Activated CD4-positive, CD25-positive, alpha-beta regulatory T cell treated with anti-CD3 and anti-CD28 coated beads, Interleukin-2, amount 50 U/mL, for 16 hours (primary cell): ENCODE measurements around the gene GSTO1.

ENCODE experiments used
- DNase-seq: peaks from one replicate; pipeline ENCODE4 v3.0.0-alpha.2; 2020; ENCODE audit warnings: low read depth, low spot score

Gene GSTO1

DNA sequence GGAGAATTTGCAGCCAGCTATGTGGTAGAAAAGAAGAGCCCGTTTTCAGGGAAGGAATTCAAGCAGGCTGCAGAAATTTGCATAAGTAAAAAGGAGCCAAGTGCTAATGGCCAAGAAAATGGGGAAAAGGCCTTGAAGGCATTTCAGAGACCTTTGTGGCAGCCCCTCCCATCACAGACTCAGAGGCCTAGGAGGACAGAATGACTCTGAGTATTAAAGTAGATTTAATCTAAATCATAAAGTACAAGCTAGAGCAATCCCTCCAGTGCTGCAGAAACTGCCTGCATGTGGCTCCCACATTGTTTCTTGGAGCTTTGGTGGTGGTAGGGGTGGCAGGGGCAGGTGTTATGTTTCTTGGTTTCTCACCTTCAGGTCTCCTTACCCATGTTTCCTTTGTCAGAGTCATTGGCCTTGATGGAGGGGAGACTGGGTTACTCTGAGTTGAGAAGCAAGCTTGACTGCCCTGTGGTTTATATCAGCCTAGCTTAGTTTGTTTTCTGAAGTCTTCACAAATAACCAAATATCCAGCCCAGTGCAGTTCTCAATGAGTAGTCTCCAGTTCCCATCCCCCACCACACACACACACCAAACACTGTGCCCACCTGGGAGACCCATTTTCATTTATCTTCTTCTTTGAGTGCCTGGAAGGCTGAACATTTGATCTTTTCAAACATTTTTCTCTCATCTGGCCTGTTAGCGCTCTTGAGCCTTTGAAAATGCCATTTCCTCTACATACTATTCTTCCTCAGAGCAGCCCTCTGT, 49.1 kb downstream of the GSTO1 start:
- no peak for DNase-seq

DNA sequence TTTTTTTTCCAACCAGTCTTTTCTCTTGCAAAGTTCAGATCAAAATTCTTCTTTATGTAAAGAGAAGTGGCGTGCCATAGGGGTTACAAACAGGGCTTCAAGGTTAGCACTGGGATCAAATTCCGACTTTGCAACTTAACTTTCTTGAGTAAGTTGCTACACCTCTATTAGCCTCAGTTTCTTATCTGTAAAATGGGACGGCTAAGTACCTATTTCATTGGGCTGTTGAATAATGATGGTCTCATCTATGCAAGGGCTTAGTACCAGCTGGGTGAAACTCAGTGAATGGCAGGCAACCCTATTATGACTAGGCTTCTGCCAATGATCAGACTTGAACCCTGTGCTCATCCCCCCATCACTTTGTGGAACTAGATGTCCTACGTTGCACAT, 49.7 kb downstream of the GSTO1 start:
- DNase-seq, result no peak

DNA sequence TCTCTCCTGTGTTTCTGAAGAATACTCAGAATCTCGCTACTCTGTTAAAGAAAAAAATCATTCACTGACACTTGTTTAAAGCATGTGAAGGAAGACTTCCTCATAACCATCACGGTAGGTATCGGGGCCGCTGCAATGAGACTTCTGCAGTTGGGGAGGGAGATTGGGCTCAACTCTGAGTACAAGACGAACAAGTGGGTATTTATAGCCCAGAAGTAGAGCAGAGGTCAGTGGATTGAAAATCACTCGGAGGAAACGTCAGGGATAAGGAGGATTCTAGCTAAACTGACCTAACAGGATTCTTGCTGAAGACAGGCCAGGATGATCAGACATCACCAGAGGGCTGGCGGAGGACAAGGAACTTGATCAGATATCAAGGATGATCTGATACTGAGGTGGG, 50.2 kb downstream of the GSTO1 start:
- no peak for DNase-seq

DNA sequence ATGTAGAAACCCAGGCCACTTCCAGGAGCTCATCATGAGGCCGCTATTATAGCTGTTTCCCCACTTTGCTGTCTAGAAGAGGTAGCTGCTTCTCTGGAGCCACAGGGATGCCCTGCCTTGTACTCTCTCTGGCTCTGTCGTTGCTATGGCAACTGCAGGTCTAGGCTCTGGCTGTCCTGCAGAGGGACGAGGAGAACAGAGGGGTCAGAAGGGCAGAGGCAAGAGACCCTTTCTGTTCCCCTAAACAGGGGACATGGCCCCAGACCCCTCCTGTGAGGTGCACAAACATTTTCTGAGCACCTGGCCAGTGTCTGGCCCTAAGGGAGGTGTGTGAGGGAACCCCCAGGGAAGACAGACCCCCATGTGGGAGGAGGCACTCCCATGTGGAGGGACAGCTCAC, 52.2 kb downstream of the GSTO1 start:
- DNase-seq, result no peak

DNA sequence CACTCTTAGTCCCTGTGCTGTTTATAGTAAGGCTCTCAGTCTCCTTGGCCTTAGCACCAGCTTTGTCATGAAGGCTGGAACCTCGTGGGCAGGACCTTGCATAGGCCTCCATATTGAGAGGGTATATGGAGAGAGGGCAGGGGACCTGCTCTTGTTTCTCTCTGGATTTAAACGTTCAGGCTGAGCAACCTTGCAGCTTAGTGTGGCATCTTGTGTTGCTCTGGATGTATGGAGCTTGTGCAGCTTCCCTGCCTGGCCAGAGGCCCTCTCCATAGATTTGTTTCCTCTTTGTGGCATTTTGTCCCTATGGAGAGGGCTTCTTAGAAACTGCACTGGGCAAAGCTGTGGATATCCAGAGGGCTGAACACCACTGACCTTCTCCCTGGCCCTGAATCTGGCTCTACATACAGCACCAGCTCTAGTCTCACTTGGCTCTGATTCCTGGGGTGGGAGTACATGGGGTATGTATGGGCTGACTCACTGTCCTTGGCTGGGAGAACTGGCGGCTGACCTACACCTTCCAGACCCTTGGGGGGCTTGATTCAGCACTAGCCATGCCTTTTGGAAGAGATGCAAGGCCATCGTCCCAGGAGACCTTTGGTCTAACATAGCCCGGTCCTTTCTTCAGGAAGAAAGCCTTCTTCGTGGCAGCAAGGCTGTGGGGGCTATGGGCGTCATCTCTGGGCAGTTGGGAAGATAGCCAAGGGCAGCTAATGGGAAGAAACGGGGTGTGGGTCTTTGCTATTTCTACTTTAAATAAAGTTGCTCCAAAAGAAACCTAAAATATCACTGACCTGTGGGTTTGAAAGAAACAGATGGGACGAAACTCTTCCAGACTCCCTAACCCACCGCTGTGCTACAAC, 53.1 kb downstream of the GSTO1 start:
- DNase-seq, result no peak

DNA sequence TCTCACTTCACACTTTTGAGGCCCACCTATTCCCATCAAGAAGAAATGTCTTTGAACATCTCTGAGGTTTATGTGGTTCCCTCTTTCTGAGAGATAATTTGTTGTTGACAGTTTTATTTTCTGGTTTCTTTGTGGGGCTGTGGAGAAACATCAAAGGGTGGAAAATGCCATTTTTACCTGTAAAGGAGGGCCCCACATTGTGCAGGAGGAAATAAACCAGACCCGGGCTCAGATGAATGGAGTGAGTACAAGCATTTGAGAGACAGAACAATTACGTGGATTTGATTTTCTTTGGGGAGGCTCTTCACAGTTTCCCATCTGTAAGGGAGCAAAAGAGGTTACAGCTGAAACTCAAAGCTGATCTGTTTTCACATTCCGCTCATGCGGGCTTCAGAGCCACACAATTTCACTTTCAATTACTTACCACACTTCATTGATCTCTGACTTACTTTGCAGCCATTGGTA, 53.8 kb downstream of the GSTO1 start:
- no peak for DNase-seq

DNA sequence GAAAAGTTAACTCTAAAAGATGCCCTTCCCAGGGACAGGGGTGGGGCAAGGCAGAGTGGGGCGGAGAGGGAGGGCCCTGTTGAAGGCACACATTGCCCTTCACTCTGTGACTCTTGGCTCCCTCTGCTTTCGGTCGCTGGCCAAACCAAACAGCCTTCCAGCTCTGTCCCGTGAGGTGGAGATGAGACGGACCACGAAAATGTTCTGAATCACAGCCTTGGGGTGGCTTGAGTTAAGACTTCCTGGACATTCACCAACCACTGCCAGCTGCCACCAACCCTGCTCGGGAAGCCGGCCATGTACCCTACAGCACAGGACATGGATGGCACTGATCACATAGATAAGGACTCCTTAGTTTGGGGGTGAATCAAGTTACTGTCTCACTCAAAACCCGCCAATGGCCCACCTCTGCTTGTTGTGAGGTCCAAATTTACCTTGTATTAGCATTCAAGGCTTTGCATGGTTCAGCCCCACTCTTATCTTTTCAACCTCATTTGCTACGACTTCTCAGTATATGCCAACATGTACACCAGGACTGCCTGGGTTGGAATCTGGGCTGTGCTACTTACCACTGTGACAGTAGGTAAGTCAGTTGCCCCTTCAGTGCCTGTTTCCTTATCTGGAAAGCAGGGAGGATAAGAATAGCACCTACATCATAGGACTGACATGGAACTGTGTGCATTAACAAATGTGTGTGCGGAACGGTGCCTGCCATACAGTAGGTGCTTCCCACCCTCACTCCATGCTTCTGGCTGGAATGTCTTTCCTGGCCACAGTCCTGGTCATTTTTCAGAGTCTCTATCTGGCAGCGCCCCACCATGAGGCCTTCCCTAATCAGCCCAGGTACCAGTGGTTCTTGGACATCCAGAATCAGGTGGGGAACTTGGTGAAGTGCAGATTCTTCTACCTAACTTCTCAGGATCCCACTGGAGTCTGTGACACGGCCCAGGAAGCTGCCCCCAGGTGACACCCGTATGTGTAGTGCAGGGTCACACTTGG, 55.6 kb downstream of the GSTO1 start:
- DNase-seq, result no peak

DNA sequence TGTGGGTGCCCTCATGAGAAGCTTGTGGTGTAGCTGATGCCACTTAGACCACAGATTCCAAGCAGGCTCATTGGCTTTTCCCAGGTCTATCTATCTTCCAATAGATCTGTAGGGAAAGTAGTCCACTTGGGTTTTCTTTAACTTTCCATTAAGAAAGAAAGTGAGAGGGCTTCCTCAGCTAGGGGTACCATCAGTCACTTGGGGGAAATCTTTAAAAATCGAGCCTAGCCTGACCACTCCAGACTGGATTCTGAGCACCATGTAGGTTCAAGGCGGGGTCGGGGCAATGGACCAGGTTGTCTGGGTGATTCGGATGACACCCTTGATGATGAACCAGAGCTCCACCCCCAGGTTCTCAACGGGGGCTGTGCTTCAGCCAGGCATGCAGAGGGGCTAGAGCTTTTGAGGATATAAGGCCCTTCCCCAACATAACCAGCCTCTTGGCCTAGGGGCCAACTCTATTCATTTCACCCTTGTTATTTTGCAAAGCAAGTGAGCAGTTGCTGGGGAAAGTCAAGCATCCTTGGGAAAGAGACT, 56.6 kb downstream of the GSTO1 start:
- DNase-seq, result no peak

DNA sequence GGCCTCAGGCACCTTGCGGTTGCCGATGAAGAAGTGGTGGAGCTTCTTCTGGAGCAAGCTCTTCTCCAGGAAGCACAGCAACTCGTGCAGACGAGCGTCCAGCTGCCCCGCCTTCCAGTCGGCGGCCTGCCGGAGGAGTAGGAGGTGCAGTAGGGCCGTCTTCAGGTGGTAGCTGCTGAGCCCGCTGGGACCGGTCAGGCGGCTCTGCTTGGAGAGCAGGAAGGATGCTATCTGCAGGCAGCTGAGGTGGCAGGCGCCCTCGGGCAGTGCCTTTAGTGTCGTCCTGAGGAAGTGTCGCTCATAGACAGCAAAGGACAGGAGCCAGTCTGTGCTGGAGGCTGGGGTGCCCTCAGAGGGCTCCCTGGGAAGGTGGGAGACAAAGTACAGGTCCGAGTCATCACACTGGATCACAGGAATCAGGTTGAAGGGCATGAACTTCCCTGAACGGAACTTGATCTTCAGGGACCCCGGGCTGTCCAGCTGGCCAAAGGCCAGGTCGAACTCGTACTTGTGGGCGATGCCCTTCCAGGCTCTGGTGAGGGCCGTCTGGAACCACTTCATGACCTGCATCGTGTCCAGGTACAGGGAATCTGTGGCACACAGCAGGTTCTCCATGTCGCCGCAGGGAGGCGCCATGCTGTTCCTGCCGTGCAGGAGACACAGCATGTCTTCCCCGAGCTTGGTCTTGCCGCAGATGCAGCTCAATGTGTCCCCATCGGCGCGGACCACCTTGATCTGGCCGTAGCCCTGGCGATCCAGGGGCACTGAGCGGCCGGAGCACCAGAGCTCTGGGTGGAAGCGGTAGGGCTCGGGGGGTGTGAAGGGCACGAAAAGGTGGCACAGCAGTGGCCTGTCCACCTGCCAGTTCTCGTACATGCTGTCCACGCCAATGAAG, 60.1 kb downstream of the GSTO1 start:
- DNase-seq, result no peak

DNA sequence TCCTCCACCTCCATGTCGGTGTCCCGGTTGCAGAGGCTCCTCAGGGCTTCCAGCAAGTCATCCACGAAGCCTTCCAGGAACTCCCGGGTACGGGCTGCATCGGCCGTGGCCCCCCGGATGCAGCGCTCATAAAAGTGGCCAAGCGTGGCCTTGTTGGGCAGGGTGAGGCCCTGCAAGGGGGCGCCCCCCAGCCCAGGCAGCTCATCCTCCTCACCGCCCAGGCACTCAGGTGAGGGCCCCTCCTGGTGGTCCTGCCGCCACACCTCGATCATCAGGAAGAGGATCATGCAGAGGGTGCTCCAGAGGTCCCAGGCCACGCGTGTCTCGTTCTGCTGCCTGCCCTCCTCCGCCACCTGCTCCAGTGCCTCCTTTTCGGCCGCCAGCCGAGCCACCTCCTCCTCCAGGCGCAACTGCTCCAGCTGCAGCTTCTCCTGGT, 60.8 kb downstream of the GSTO1 start:
- DNase-seq, result no peak

DNA sequence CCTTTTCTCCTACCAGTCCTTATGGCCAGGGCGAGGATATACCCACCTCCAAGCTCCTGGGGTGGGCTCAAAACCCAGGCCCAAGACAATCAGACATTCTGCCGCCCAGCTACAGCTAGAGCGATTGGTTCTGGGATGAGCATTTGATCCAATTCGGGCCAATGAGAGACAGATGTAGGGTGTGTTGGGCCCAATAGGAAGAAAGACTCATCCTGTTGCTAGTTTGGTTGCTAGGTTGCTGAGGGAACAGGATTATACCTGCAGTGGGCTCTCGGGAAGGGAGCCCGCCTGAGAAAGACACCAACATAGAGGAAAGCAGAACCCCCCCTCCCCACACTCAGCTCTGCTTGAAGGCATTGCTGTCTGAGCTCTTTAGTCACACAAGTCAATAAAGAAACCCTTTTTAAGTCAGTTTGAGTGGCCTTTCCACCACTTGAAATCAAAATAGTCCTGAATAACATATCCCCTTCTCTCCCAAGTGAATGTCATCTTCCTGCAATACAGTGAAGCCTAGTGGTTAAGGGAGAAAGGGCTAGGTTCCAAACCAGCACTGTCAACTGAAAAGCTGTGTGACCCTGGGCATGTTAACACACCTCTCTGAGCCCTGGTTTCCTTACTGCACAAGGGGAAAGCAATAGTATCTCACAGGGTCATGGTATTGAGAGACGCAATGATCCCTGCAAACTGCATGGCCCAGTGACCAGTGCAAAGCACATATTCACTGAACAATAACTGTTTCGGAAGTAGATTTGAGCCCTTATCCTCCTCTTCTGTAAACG, 61.8 kb downstream of the GSTO1 start:
- DNase-seq, result no peak
